T-helper 2 cell treated with Interferon-gamma antibody and Interleukin-4, amounts not matched to agents 5 μg/mL and 100 μg/mL, for 36 hours (primary cell): ENCODE measurements around the gene KLHL40.

Source experiments
- DNase-seq: peaks from one replicate; pipeline ENCODE4 v3.0.0; 2021; ENCODE audit warnings: low spot score
- H3K27ac Mint-ChIP-seq: one replicate; pipeline ENCODE4 v1.8.0; 2021; ENCODE audit warnings: mild to moderate bottlenecking, mixed read lengths
- H3K27me3 Mint-ChIP-seq: one replicate; pipeline ENCODE4 v1.8.0; 2021; ENCODE audit warnings: low read depth, mixed read lengths
- H3K36me3 Mint-ChIP-seq: one replicate; pipeline ENCODE4 v1.8.0; 2021; ENCODE audit warnings: low read depth, mixed read lengths
- H3K4me1 Mint-ChIP-seq: one replicate; pipeline ENCODE4 v1.8.0; 2021; ENCODE audit warnings: low read depth, mixed read lengths
- H3K4me3 Mint-ChIP-seq: one replicate; pipeline ENCODE4 v1.8.0; 2022; ENCODE audit warnings: mild to moderate bottlenecking, moderate library complexity, mixed read lengths
- H3K9me3 Mint-ChIP-seq: one replicate; pipeline ENCODE4 v1.8.0; 2021; ENCODE audit warnings: mixed read lengths

KLHL40 gene

GRCh38 chr3:42685363-42685881 is at the start of gene KLHL40:
KLHL40 (plus strand) TSS chr3:42685537; CDS start chr3:42685619, 82 bp downstream.
- Mint-ChIP-seq H3K9me3 (no peaks in the 10 kb centered on the region), H3K4me1 (peaks cover 2% of the 10 kb centered on the region), H3K36me3 (no peaks in the 10 kb centered on the region), H3K4me3 (no peak within 1 kb of the TSS), H3K27me3 (peaks cover 7% of the 10 kb centered on the region), H3K27ac (no peak within 1 kb of the TSS)
- DNase-seq, result no peak

- Mint-ChIP-seq H3K4me1 (peaks cover 12% of the 10 kb centered on the region), H3K9me3 (no peaks in the 10 kb centered on the region), H3K27me3 (no peaks in the 10 kb centered on the region), H3K27ac (no peak overlapping the region), H3K4me3 (no peak overlapping the region), H3K36me3 (peaks cover 33% of the 10 kb centered on the region)
- DNase-seq, result no peak
These were observed 48.3 kb upstream of the KLHL40 start for GRCh38 chr3:42637001-42637400.

- H3K27me3 Mint-ChIP-seq, result no peaks in the 10 kb centered on the region
- no peaks in the 10 kb centered on the region for H3K9me3 Mint-ChIP-seq
- peak; percentile 70 for DNase-seq
- no peak overlapping the region for H3K27ac Mint-ChIP-seq
- H3K36me3 Mint-ChIP-seq, result peaks cover 36% of the 10 kb centered on the region
- H3K4me1 Mint-ChIP-seq, result peaks cover 12% of the 10 kb centered on the region
- no peak overlapping the region for H3K4me3 Mint-ChIP-seq
These were observed 46.9 kb upstream of the KLHL40 start for GRCh38 chr3:42638339-42638842.

- H3K4me1 Mint-ChIP-seq, result peaks cover 9% of the 10 kb centered on the region
- no peak overlapping the region for H3K27ac Mint-ChIP-seq
- no peaks in the 10 kb centered on the region for H3K27me3 Mint-ChIP-seq
- H3K36me3 Mint-ChIP-seq, result peaks cover 32% of the 10 kb centered on the region
- H3K9me3 Mint-ChIP-seq, result no peaks in the 10 kb centered on the region
- no peak for DNase-seq
- H3K4me3 Mint-ChIP-seq, result no peak overlapping the region
These were observed 46.1 kb upstream of the KLHL40 start for GRCh38 chr3:42639192-42639591.

- no peak overlapping the region for H3K4me3 Mint-ChIP-seq
- H3K9me3 Mint-ChIP-seq, result no peaks in the 10 kb centered on the region
- no peak overlapping the region for H3K27ac Mint-ChIP-seq
- DNase-seq, result no peak
- H3K27me3 Mint-ChIP-seq, result no peaks in the 10 kb centered on the region
- peaks cover 36% of the 10 kb centered on the region for H3K36me3 Mint-ChIP-seq
- H3K4me1 Mint-ChIP-seq, result peaks cover 7% of the 10 kb centered on the region
These were observed 45.2 kb upstream of the KLHL40 start for GRCh38 chr3:42640129-42640528.

GRCh38 chr3:42640771-42641370 is 44.5 kb upstream of the KLHL40 start:
- Mint-ChIP-seq H3K9me3 (no peaks in the 10 kb centered on the region), H3K4me3 (peak overlapping the region; percentile 31), H3K27ac (peak overlapping the region; percentile 55)

GRCh38 chr3:42647821-42648459 is 37.4 kb upstream of the KLHL40 start:
- Mint-ChIP-seq H3K36me3 (peaks cover 34% of the 10 kb centered on the region), H3K9me3 (no peaks in the 10 kb centered on the region), H3K4me3 (no peak overlapping the region), H3K4me1 (peaks cover 5% of the 10 kb centered on the region), H3K27ac (no peak overlapping the region), H3K27me3 (peaks cover under 1% of the 10 kb centered on the region)
- no peak for DNase-seq

More at GRCh38 chr3:42640771-42641370, 44.5 kb upstream of the KLHL40 start:
- no peak for DNase-seq
- H3K4me1 Mint-ChIP-seq, result peaks cover 6% of the 10 kb centered on the region
- peaks cover 36% of the 10 kb centered on the region for H3K36me3 Mint-ChIP-seq
- no peaks in the 10 kb centered on the region for H3K27me3 Mint-ChIP-seq

- Mint-ChIP-seq H3K4me1 (peaks cover 13% of the 10 kb centered on the region), H3K27me3 (peaks cover 11% of the 10 kb centered on the region), H3K27ac (no peak overlapping the region), H3K36me3 (peaks cover 25% of the 10 kb centered on the region), H3K9me3 (no peaks in the 10 kb centered on the region), H3K4me3 (no peak overlapping the region)
- no peak for DNase-seq
These were observed 36.3 kb upstream of the KLHL40 start for GRCh38 chr3:42649006-42649405.

GRCh38 chr3:42649783-42650182 is 35.6 kb upstream of the KLHL40 start:
- no peak for DNase-seq
- Mint-ChIP-seq H3K4me3 (no peak overlapping the region), H3K27me3 (peaks cover 11% of the 10 kb centered on the region), H3K9me3 (no peaks in the 10 kb centered on the region), H3K27ac (no peak overlapping the region), H3K4me1 (peaks cover 13% of the 10 kb centered on the region), H3K36me3 (peaks cover 21% of the 10 kb centered on the region)

GRCh38 chr3:42651248-42652091 is 33.9 kb upstream of the KLHL40 start:
- Mint-ChIP-seq H3K4me3 (no peak overlapping the region), H3K36me3 (peaks cover 17% of the 10 kb centered on the region), H3K4me1 (peaks cover 13% of the 10 kb centered on the region), H3K9me3 (no peaks in the 10 kb centered on the region), H3K27ac (no peak overlapping the region), H3K27me3 (peaks cover 21% of the 10 kb centered on the region)
- no peak for DNase-seq

- Mint-ChIP-seq H3K4me3 (no peak overlapping the region), H3K4me1 (peaks cover 13% of the 10 kb centered on the region), H3K27ac (no peak overlapping the region), H3K9me3 (no peaks in the 10 kb centered on the region), H3K36me3 (peaks cover 11% of the 10 kb centered on the region), H3K27me3 (peaks cover 22% of the 10 kb centered on the region)
- DNase-seq, result no peak
These were observed 33.1 kb upstream of the KLHL40 start for GRCh38 chr3:42652251-42652610.

- Mint-ChIP-seq H3K27me3 (peaks cover 22% of the 10 kb centered on the region), H3K27ac (no peak overlapping the region), H3K4me1 (peaks cover 13% of the 10 kb centered on the region), H3K4me3 (peak overlapping the region; percentile 62), H3K9me3 (no peaks in the 10 kb centered on the region), H3K36me3 (peaks cover 8% of the 10 kb centered on the region)
- DNase-seq, result no peak
These were observed 32.6 kb upstream of the KLHL40 start for GRCh38 chr3:42652611-42653302.

GRCh38 chr3:42653303-42653559 is 32.1 kb upstream of the KLHL40 start:
- H3K4me1 Mint-ChIP-seq, result peaks cover 10% of the 10 kb centered on the region
- no peak for DNase-seq
- peaks cover 22% of the 10 kb centered on the region for H3K27me3 Mint-ChIP-seq
- H3K36me3 Mint-ChIP-seq, result peaks cover 5% of the 10 kb centered on the region
- peak overlapping the region; percentile 62 for H3K4me3 Mint-ChIP-seq
- no peak overlapping the region for H3K27ac Mint-ChIP-seq
- H3K9me3 Mint-ChIP-seq, result no peaks in the 10 kb centered on the region
